Lower leg skin (tissue), 4 donors: ENCODE results near the gene RPL10L. TPM values are rescaled to one million over a fixed set of nuclear protein-coding genes. Genes with fewer than 3 reads are reported as not detected.

ENCODE experiments used
- DNase-seq, 2 donors: peaks; one replicate each; pipeline ENCODE4 v3.0.0-alpha.2; 2019; ENCODE audit warnings: low spot score in 2 of 2
- H3K4me3 ChIP-seq: fragments of 200-600 bp; sonication (generic); 2 replicates; pipeline ENCODE4 v1.5.1; 2017; ENCODE audit warnings: mild to moderate bottlenecking, low read depth; ENCODE audit not compliant: poor library complexity, severe bottlenecking
- POLR2A ChIP-seq, 2 donors: fragments of 450-650 bp; IDR thresholded peaks; one replicate each; pipeline ENCODE4 v1.6.1; 2016 to 2017; ENCODE audit warnings: antibody characterized with exemption in 2 of 2, mild to moderate bottlenecking in 1 of 2, moderate library complexity in 1 of 2
- WGBS, 2 donors: methylation state at CpG; one replicate each; pipeline ENCODE4 v1.1.5; 2018; 5-methylcytosine and 5-hydroxymethylcytosine counted together
- intact Hi-C: fragments of 100-400 bp; cut with DNase I; formaldehyde crosslinking; loops from one replicate; pipeline ENCODE4 v1.15.0; 2023; ENCODE audit warnings: low total_unique reads
- total RNA-seq, 4 donors: library from RNA; depleted of rRNA; stranded (reverse); fragments of >200 nt; gene quantifications; one replicate each; pipeline ENCODE4 v1.1.0, GENCODE V29; 2016
- TF ChIP-seq, protein P1 (sequence below), 3 donors: fragments of 450-650 bp; IDR thresholded peaks; one replicate each; pipeline ENCODE4 v1.5.1; 2016; ENCODE audit warnings: antibody characterized with exemption in 3 of 3, mild to moderate bottlenecking in 3 of 3, moderate library complexity in 2 of 3

RPL10L gene
- total RNA-seq, 4 donors from 2014 or later, result not detected

DNA sequence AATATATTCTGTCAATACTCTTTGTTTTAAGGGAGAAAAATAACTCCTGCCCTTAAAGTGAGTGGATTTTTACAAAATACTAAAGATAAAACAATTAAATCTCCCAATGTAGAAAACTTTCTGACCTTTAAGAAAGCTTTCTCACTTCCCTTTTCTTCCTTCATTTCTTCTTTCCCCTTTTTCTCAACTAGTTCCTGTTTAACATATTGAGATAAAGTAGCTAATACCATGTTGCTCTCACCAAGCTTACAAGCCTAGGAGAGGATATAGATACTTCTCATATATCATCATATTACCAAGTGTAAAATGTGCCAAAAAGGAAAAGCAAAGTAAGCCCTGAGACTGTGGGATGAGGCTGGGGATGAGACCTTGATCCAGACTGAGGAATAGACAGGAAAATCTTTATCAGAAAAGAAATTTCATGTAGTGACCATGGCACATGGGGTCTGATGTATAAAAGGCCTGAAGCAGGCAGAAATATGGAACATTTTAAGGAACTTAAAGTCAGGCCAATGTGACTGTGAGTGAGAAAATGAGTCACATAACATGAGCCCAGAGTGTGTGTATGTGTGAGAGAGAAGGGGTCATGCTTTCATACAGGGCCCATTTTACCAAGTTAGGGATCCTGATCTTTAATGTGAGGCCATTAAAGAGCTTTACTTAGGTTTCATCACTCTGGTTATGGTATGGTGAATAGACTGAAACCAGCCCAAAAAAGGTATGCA is 1.6 kb upstream of the RPL10L start:
- H3K4me3 ChIP-seq, result no peak overlapping the region
- DNase-seq, result no peak
- no peak for TF ChIP-seq POLR2A (IDR thresholded peaks at IDR 0.05)
- TF ChIP-seq, protein P1, sequence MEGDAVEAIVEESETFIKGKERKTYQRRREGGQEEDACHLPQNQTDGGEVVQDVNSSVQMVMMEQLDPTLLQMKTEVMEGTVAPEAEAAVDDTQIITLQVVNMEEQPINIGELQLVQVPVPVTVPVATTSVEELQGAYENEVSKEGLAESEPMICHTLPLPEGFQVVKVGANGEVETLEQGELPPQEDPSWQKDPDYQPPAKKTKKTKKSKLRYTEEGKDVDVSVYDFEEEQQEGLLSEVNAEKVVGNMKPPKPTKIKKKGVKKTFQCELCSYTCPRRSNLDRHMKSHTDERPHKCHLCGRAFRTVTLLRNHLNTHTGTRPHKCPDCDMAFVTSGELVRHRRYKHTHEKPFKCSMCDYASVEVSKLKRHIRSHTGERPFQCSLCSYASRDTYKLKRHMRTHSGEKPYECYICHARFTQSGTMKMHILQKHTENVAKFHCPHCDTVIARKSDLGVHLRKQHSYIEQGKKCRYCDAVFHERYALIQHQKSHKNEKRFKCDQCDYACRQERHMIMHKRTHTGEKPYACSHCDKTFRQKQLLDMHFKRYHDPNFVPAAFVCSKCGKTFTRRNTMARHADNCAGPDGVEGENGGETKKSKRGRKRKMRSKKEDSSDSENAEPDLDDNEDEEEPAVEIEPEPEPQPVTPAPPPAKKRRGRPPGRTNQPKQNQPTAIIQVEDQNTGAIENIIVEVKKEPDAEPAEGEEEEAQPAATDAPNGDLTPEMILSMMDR (IDR thresholded peaks at IDR 0.05), result no peak
- intact Hi-C loops, result no loop called here

DNA sequence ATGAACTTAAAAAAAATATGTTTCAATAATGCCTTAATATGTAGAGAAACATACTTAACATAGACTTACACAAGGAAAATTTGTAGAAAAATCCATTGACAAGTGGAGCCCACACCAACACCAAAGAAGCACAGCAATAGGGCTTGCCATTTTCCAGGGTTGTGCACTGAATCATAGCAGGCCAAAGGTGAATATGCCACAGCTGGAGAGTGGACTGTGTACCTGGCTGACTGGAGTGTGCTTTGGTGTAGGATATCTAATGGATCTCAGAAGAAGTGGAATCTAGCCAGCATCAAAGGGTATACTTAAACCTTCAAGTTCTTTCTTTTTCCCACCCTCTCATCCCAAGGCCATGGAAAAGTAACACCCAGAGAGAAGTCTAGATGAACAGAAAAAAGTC is 4.8 kb downstream of the RPL10L start:
- TF ChIP-seq, protein P1 (IDR thresholded peaks at IDR 0.05), result no peak
- no peak for TF ChIP-seq POLR2A (IDR thresholded peaks at IDR 0.05)
- intact Hi-C loops, result no loop called here
- DNase-seq, result no peak
- H3K4me3 ChIP-seq, result no peak overlapping the region

DNA sequence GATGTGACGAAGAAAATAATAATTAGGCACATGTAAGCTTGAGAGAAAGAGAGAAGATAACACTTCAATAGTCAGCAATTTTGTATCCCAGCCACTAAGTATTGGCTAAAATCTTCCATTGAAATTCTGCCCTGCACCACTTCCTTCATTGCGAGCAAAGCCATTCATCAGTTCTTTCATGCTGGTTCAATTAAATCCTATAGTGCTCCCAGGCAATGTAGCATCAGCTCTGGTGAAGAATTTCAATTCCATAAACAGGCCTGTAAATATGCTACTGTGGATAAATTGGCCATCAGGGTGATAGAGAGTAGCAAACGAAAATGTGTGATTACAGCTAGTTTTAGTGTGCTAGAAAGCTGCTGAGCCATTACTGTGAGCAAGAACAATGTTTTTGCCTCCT is 24.7 kb downstream of the RPL10L start:
- no peak for DNase-seq
- no peak for TF ChIP-seq POLR2A (IDR thresholded peaks at IDR 0.05)
- TF ChIP-seq, protein P1 (IDR thresholded peaks at IDR 0.05), result no peak
- intact Hi-C loops, result no loop called here
- WGBS, 2 donors, result 71 to 72% methylated on average over 3 of the region's 3 CpGs
- no peak overlapping the region for H3K4me3 ChIP-seq
